Retinal pigment epithelial cell (primary cell): Measurements from ENCODE around the gene RDM1.

ENCODE experiments used
- DNase-seq: peaks from one replicate; pipeline ENCODE4 v3.0.0-alpha.2; 2010; ENCODE audit warnings: low read depth
- H3K4me3 ChIP-seq: 2 replicates; pipeline ENCODE4 v1.5.1; 2011; ENCODE audit warnings: mild to moderate bottlenecking, low read length, control low read depth, moderate library complexity
- CTCF ChIP-seq: conservative IDR thresholded peaks from 2 replicates; pipeline ENCODE4 v1.5.1; 2011; ENCODE audit warnings: low read depth, low read length, control low read depth, inconsistent platforms

The RDM1 gene

GRCh38 chr17:35878361-35878760, 52.2 kb downstream of the RDM1 start:
- no peak overlapping the region for H3K4me3 ChIP-seq
- no peak for TF ChIP-seq CTCF
- no peak for DNase-seq

- H3K4me3 ChIP-seq: no peak overlapping the region
- TF ChIP-seq CTCF: no peak
- DNase-seq: no peak
Measured at GRCh38 chr17:35877345-35878029, 53.1 kb downstream of the RDM1 start.

- H3K4me3 ChIP-seq: no peak overlapping the region
- no peak for TF ChIP-seq CTCF
- DNase-seq: no peak
Measured at GRCh38 chr17:35876534-35876933, 54.0 kb downstream of the RDM1 start.

- DNase-seq: no peak
- TF ChIP-seq CTCF: no peak
- H3K4me3 ChIP-seq: no peak overlapping the region
Measured at GRCh38 chr17:35875800-35876139, 54.8 kb downstream of the RDM1 start.

GRCh38 chr17:35875072-35875799, 55.3 kb downstream of the RDM1 start:
- no peak overlapping the region for H3K4me3 ChIP-seq
- no peak for TF ChIP-seq CTCF
- no peak for DNase-seq

GRCh38 chr17:35872196-35872980, 58.2 kb downstream of the RDM1 start:
- H3K4me3 ChIP-seq: no peak overlapping the region
- no peak for DNase-seq
- TF ChIP-seq CTCF: no peak
